Frontal cortex (tissue), 4 donors: ENCODE results near the gene PBLD. TPM values are rescaled to one million over a fixed set of nuclear protein-coding genes. Genes with fewer than 3 reads are reported as not detected.
"Not testable (repeated sequence)": the region's sequence is repeated elsewhere in the genome, so short reads cannot be mapped to it uniquely, and the experiment has no call there.

Experiments used
- DNase-seq, 2 donors: peaks; one replicate each; pipeline ENCODE4 v3.0.0; 2012; ENCODE audit warnings: low spot score in 2 of 2
- FAIRE-seq: peaks from 2 replicates; lab custom pipeline; 2012; peaks lifted over from hg19 to GRCh38; lab: Jason Lieb, UNC
- total RNA-seq: library from RNA; depleted of rRNA; stranded (reverse); fragments of >200 nt; gene quantifications from one replicate; pipeline ENCODE4 v1.2.3, GENCODE V29; 2014
- donor health status: control.
- donor health status: control.
- donor health status: control.

PBLD gene
- total RNA-seq, 1 donor from 2014 or later: 8.6 TPM

- DNase-seq (peak; percentile 86 to 88), FAIRE-seq (no peak)
These were observed 1.1 kb downstream of the PBLD start, which contains the start of gene HNRNPH3 for GRCh38 chr10:68331455-68332258. TSS of gene HNRNPH3 (plus strand) at chr10:68332064. CDS start at chr10:68337222, 5,158 bp downstream.

- no peak for DNase-seq
- FAIRE-seq: no peak
These were observed 1.8 kb downstream of the PBLD start for GRCh38 chr10:68330852-68331454.

- no peak for DNase-seq
- FAIRE-seq: no peak
These were observed 3.2 kb downstream of the PBLD start for GRCh38 chr10:68329506-68329861.

GRCh38 chr10:68327889-68328786, 4.6 kb downstream of the PBLD start:
- no peak for FAIRE-seq
- DNase-seq: peak; percentile 46 to 62

- not testable (repeated sequence) for DNase-seq
These were observed 8.3 kb downstream of the PBLD start for GRCh38 chr10:68324396-68324795.

GRCh38 chr10:68318331-68319059, 14.2 kb downstream of the PBLD start:
- FAIRE-seq (no peak), DNase-seq (no peak)

More at GRCh38 chr10:68324396-68324795, 8.3 kb downstream of the PBLD start:
- not testable (repeated sequence) for FAIRE-seq

- DNase-seq (no peak), FAIRE-seq (no peak)
These were observed 17.1 kb downstream of the PBLD start for GRCh38 chr10:68315582-68315981.

- not testable (repeated sequence) for FAIRE-seq, DNase-seq
These were observed 17.8 kb downstream of the PBLD start for GRCh38 chr10:68314930-68315329.

- no peak for DNase-seq
- no peak for FAIRE-seq
These were observed 22.2 kb downstream of the PBLD start for GRCh38 chr10:68310531-68310930.

GRCh38 chr10:68305854-68306253, 26.9 kb downstream of the PBLD start:
- DNase-seq (no peak), FAIRE-seq (peak; percentile 10)

- no peak for FAIRE-seq
- no peak for DNase-seq
These were observed 28.8 kb downstream of the PBLD start for GRCh38 chr10:68303849-68304412.

- FAIRE-seq (no peak), DNase-seq (no peak)
These were observed 29.9 kb downstream of the PBLD start for GRCh38 chr10:68302871-68303270.

GRCh38 chr10:68302503-68302823, 30.3 kb downstream of the PBLD start:
- FAIRE-seq: no peak

GRCh38 chr10:68301790-68302502, 30.8 kb downstream of the PBLD start:
- DNase-seq: peak in 1 of 2 donors; percentile 35
- FAIRE-seq: no peak

More at GRCh38 chr10:68302503-68302823, 30.3 kb downstream of the PBLD start:
- no peak for DNase-seq

- FAIRE-seq: no peak
These were observed 31.4 kb downstream of the PBLD start for GRCh38 chr10:68301301-68301700.

GRCh38 chr10:68296843-68297663, 35.7 kb downstream of the PBLD start:
- FAIRE-seq: no peak
- no peak for DNase-seq

More at GRCh38 chr10:68301301-68301700, 31.4 kb downstream of the PBLD start:
- DNase-seq: no peak

- no peak for DNase-seq
- no peak for FAIRE-seq
These were observed 42.0 kb downstream of the PBLD start for GRCh38 chr10:68290736-68291135.

GRCh38 chr10:68288717-68289116, 44.0 kb downstream of the PBLD start:
- no peak for FAIRE-seq
- no peak for DNase-seq
